ENCODE measurements around the gene ZNF683. TPM values are rescaled to one million over a fixed set of nuclear protein-coding genes. Genes with fewer than 3 reads are reported as not detected.

Gene ZNF683
- total RNA-seq, 1 experiment from 2014 or later: not detected

DNA sequence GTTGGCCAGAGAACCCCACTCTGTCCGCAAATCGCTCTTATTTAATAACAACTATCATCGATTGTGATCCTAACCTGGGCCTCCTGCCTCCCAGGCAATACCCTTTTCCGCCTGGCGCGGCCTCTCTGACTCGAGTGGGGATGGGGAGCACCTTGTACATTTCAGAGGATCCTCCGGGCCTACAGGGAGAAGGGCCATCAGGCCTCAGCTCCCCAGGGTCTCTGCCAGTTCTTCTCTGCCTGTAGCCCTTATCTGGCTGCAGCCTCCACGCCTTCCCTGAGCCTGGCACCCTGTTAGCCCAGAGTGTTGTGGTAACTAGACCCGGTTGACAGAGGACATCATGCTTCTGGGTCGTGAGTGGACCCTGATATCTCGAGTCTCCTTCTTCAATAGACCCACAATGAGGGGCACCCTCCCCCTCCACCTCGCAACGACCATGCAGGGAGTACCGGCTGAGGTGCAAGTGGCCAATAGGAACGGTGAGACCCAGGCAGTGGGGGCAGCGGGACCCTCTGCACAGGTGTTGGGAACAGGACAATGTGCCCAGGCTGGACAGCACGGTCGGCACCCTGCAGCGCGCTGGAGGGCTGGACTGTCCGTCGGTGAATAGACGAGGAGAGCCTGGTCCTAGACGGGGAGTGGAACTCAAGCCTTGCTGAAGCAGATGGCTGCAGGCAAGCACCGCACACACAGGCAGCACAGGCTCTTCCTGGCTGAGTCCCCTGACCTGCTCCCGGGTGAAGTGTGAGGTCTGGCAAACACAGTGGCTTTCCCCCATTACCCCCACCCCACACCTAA, 11.5 kb downstream of the ZNF683 start:
- no peak for DNase-seq
- H2AFZ ChIP-seq: no peak overlapping the region
- intact Hi-C loops (cut with micrococcal nuclease; ENCODE audit: unreplicated experiment): loop anchor here (5.0 kb wide), 2 partner anchors 56 to 124 kb away; no protein-coding TSS in a partner anchor
- ChIA-PET CTCF (no interaction called here), POLR2A (ENCODE audit: unreplicated experiment) (interaction anchor here (0.6 to 0.9 kb wide), 3 partner anchors 17 to 783 kb away, joined by 4 to 6 read pairs (median 5); no protein-coding TSS in a partner anchor)
- H4K20me1 ChIP-seq (ENCODE audit: insufficient read depth): no peaks in the 10 kb centered on the region
- peaks cover 28% of the 10 kb centered on the region for H3F3A ChIP-seq (ENCODE audit: insufficient read depth, low read depth)
- no peaks in the 10 kb centered on the region for H3K9me3 ChIP-seq (ENCODE audit: insufficient read depth, low read depth)
- no peaks in the 10 kb centered on the region for H3K9me2 ChIP-seq (ENCODE audit: insufficient read depth)
- TF ChIP-seq, protein P1, sequence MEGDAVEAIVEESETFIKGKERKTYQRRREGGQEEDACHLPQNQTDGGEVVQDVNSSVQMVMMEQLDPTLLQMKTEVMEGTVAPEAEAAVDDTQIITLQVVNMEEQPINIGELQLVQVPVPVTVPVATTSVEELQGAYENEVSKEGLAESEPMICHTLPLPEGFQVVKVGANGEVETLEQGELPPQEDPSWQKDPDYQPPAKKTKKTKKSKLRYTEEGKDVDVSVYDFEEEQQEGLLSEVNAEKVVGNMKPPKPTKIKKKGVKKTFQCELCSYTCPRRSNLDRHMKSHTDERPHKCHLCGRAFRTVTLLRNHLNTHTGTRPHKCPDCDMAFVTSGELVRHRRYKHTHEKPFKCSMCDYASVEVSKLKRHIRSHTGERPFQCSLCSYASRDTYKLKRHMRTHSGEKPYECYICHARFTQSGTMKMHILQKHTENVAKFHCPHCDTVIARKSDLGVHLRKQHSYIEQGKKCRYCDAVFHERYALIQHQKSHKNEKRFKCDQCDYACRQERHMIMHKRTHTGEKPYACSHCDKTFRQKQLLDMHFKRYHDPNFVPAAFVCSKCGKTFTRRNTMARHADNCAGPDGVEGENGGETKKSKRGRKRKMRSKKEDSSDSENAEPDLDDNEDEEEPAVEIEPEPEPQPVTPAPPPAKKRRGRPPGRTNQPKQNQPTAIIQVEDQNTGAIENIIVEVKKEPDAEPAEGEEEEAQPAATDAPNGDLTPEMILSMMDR (conservative IDR thresholded peaks at IDR 0.05): no peak
- TF ChIP-seq EZH2 (IDR thresholded peaks at IDR 0.05; ENCODE audit: low read depth): no peak
- H3K79me2 ChIP-seq (ENCODE audit: low read depth): no peaks in the 10 kb centered on the region
- H3K4me1 ChIP-seq (replicated peaks; ENCODE audit: insufficient read depth): peaks cover 33% of the 10 kb centered on the region
- no peak overlapping the region for H3K27ac ChIP-seq
- BruUV-seq (replicated peaks): no TSS peak
- H3K4me2 ChIP-seq: no peak overlapping the region
- H3K36me3 ChIP-seq (ENCODE audit: low read depth): no peaks in the 10 kb centered on the region
- H3K27me3 ChIP-seq (ENCODE audit: insufficient read depth, low read depth): no peaks in the 10 kb centered on the region
- no peak overlapping the region for H3K4me3 ChIP-seq

DNA sequence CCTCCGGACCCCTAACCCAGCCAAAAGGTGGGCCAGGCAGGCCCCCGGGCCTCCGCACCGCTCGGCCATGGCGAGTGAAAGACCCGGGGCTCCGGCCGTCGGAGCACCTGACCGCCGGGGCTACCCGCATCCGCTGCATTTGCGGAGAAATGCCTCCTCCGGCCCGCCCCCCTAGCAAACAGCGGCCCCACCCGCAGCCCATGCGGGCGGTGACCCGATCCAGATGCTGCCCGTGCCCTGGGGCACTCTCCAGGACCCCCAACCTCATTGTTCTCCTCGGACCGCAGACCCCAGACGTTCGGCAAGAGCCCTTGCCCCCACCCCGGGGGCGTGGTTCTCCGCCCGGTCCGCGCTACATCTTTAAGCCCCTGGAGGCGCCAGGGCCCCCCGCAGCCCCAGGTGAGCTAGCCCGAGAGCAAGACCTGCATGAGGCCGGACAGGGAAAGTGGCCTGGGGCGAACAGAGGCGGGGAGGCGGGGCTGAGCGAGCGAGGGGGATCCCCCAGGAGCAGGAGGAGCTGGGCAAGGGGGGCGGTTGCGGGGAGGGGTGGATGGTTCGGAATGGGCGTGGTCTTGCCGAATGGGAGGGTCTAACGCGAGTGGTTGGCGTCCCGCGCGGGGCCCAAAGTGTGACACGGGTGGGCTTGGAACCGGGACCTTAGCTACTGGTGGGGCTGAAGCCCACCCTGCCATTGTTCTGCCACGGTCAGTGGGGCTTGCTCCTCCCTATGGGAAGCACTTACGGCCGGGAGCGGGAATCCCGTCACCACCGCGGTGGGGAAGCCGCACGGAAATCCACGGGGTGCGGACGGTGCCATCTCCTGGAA, 12.4 kb downstream of the ZNF683 start:
- ChIA-PET POLR2A (ENCODE audit: unreplicated experiment) (interaction anchor here (0.6 to 0.9 kb wide), 4 partner anchors 12 to 784 kb away, joined by 4 to 6 read pairs (median 4); no protein-coding TSS in a partner anchor), CTCF (interaction anchor here (0.6 to 0.7 kb wide), 2 partner anchors 109 to 127 kb away, joined by 3 read pairs; no protein-coding TSS in a partner anchor)
- Histone ChIP-seq H3K79me2 (ENCODE audit: low read depth) (no peaks in the 10 kb centered on the region), H3K27ac (no peak overlapping the region), H3K4me2 (no peak overlapping the region), H2AFZ (no peak overlapping the region), H3K9me3 (ENCODE audit: insufficient read depth, low read depth) (no peaks in the 10 kb centered on the region), H3F3A (ENCODE audit: insufficient read depth, low read depth) (peaks cover 28% of the 10 kb centered on the region), H3K36me3 (ENCODE audit: low read depth) (no peaks in the 10 kb centered on the region), H3K9me2 (ENCODE audit: insufficient read depth) (no peaks in the 10 kb centered on the region), H3K4me3 (no peak overlapping the region), H3K27me3 (ENCODE audit: insufficient read depth, low read depth) (no peaks in the 10 kb centered on the region), H4K20me1 (ENCODE audit: insufficient read depth) (no peaks in the 10 kb centered on the region), H3K4me1 (replicated peaks; ENCODE audit: insufficient read depth) (peaks cover 41% of the 10 kb centered on the region)
- intact Hi-C loops (cut with micrococcal nuclease; ENCODE audit: unreplicated experiment): loop anchor here (5.0 to 10.0 kb wide), 4 partner anchors 53 to 505 kb away; partner anchors contain the start of genes SFN and UBXN11
- DNase-seq: peak in 1 of 2 experiments; percentile 42
- TF ChIP-seq, protein P1 (conservative IDR thresholded peaks at IDR 0.05): no peak
- no TSS peak for BruUV-seq (replicated peaks)
